ENCODE data around the gene AQP6.

The AQP6 gene

GRCh38 chr12:49948866-49949845 is 23.6 kb upstream of the AQP6 start:
- no peak overlapping the region for H3K4me3 ChIP-seq (ENCODE audit: low read depth, low read length)
- TF ChIP-seq CTCF (IDR thresholded peaks at IDR 0.05; ENCODE audit: borderline replicate concordance, insufficient read depth, low read depth, low read length) = no peak

GRCh38 chr12:49949866-49950265 is 22.9 kb upstream of the AQP6 start:
- H3K4me3 ChIP-seq (ENCODE audit: low read depth, low read length) = no peak overlapping the region
- TF ChIP-seq CTCF (IDR thresholded peaks at IDR 0.05; ENCODE audit: borderline replicate concordance, insufficient read depth, low read depth, low read length) = no peak

GRCh38 chr12:49950273-49951251 is 22.2 kb upstream of the AQP6 start, which contains the start of gene AQP2:
AQP2 (plus strand) TSS chr12:49950737; CDS start chr12:49950831, 94 bp downstream.
- TF ChIP-seq CTCF (IDR thresholded peaks at IDR 0.05; ENCODE audit: borderline replicate concordance, insufficient read depth, low read depth, low read length) = no peak
- H3K4me3 ChIP-seq (ENCODE audit: low read depth, low read length) = no peak within 1 kb of the TSS

- H3K4me3 ChIP-seq (ENCODE audit: low read depth, low read length) = no peak overlapping the region
Observed at GRCh38 chr12:49951411-49952240, 21.1 kb upstream of the AQP6 start.

GRCh38 chr12:49952391-49953055 is 20.2 kb upstream of the AQP6 start:
- TF ChIP-seq CTCF (IDR thresholded peaks at IDR 0.05; ENCODE audit: borderline replicate concordance, insufficient read depth, low read depth, low read length) = no peak

More at GRCh38 chr12:49951411-49952240, 21.1 kb upstream of the AQP6 start:
- no peak for TF ChIP-seq CTCF (IDR thresholded peaks at IDR 0.05; ENCODE audit: borderline replicate concordance, insufficient read depth, low read depth, low read length)

GRCh38 chr12:49953151-49953550 is 19.6 kb upstream of the AQP6 start:
- TF ChIP-seq CTCF (IDR thresholded peaks at IDR 0.05; ENCODE audit: borderline replicate concordance, insufficient read depth, low read depth, low read length) = no peak
- no peak overlapping the region for H3K4me3 ChIP-seq (ENCODE audit: low read depth, low read length)

More at GRCh38 chr12:49952391-49953055, 20.2 kb upstream of the AQP6 start:
- no peak overlapping the region for H3K4me3 ChIP-seq (ENCODE audit: low read depth, low read length)
